Liver (tissue), 3 donors: ENCODE data around the gene THAP2.

ENCODE experiments used
- CTCF ChIP-seq: fragments of 150-350 bp; IDR thresholded peaks from 2 replicates; pipeline ENCODE4 v1.5.1; 2017; ENCODE audit warnings: improper control_type of control experiment, low read depth, low read length; ENCODE audit not compliant: missing input control
- TAF1 ChIP-seq: conservative IDR thresholded peaks from 2 replicates; pipeline ENCODE4 v1.6.1; 2016; ENCODE audit warnings: antibody characterized with exemption, mild to moderate bottlenecking
- donor health status: healthy.
- donor health status: healthy.

- TF ChIP-seq TAF1: no peak
- TF ChIP-seq CTCF: no peak
Observed at GRCh38 chr12:71626768-71627167, 37.3 kb upstream of the THAP2 start.
